HUES48 (cell line): ENCODE data around the gene ENG.
A peak's percentile ranks its signal among the peaks of the same experiment; 100 is the strongest.

ENCODE experiments used
- H3K27ac ChIP-seq: one replicate; pipeline ENCODE4 v1.7.0; 2013; ENCODE audit warnings: low read depth, low read length, inconsistent platforms
- H3K27me3 ChIP-seq: 2 replicates; pipeline ENCODE4 v1.6.1; 2013; ENCODE audit warnings: mild to moderate bottlenecking, low read length; ENCODE audit not compliant: control insufficient read depth, insufficient read depth
- H3K36me3 ChIP-seq: 2 replicates; pipeline ENCODE4 v1.6.1; 2013; ENCODE audit warnings: low read length; ENCODE audit not compliant: control insufficient read depth, insufficient read depth
- H3K4me1 ChIP-seq: 2 replicates; pipeline ENCODE4 v1.6.1; 2013; ENCODE audit warnings: mild to moderate bottlenecking, low read length; ENCODE audit not compliant: control insufficient read depth, insufficient read depth
- H3K4me3 ChIP-seq: 2 replicates; pipeline ENCODE4 v1.5.1; 2013; ENCODE audit warnings: mild to moderate bottlenecking, low read depth, low read length
- H3K9ac ChIP-seq: 2 replicates; pipeline ENCODE4 v1.6.1; 2013; ENCODE audit warnings: mild to moderate bottlenecking, low read depth, low read length, moderate library complexity
- H3K9me3 ChIP-seq: 2 replicates; pipeline ENCODE4 v1.6.1; 2013; ENCODE audit warnings: low read length; ENCODE audit not compliant: control insufficient read depth, insufficient read depth

Gene ENG

DNA sequence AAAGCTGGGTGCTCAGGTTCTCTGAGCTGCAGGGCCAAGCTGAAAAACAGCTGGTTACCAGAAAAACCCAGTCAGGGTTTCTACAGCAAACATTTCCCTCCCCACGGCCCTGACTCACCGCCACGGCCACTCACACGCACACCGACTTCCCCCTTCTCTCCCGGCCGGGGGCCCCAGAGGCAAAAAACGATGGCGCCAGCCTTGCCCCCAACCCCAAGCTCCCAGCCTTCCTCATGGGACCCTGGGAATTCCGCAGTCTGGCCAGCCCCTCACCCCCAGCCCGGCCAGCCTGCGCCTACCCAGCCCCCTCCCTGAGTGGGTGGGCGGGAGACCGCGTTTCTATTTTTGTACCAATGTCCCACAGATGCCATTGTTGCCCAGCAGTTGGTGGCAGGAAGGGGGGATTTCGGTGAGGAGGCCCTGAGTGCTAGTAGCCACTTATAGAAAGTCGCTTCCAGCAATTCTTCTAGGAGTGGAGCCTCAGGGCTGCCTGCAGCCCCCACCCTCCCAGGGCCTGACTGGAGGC lies 18.4 kb downstream of the ENG start:
- H3K9ac ChIP-seq: no peak overlapping the region
- H3K27ac ChIP-seq: peak overlapping the region; percentile 12
- H3K9me3 ChIP-seq: no peaks in the 10 kb centered on the region
- no peaks in the 10 kb centered on the region for H3K27me3 ChIP-seq
- H3K4me3 ChIP-seq: no peak overlapping the region
- H3K36me3 ChIP-seq: no peaks in the 10 kb centered on the region
- H3K4me1 ChIP-seq: no peaks in the 10 kb centered on the region; the same call in 1 of the 2 replicates

DNA sequence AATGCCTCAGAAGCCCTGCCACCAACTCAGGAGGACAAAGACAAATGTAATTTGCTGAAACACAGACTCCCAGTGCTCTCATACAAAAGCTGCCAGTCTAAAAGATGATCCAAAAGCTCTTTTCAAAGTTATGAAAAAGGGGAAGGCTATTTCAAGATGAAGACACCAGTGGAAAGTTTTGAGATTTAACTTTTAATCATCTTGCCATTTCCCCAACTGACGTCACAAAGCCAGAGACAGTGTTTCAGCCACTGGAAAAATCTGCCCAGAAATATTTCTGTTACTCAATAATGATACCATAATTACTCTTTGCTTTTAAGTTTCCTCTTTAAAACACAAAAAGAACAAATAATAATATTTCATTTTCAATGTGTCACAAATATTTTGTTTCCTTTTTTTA lies 20.9 kb downstream of the ENG start:
- Histone ChIP-seq H3K4me3 (no peak overlapping the region), H3K27me3 (no peaks in the 10 kb centered on the region), H3K4me1 (peaks cover 8% of the 10 kb centered on the region), H3K36me3 (no peaks in the 10 kb centered on the region), H3K9ac (no peak overlapping the region), H3K9me3 (no peaks in the 10 kb centered on the region), H3K27ac (no peak overlapping the region)

- peaks cover 3% of the 10 kb centered on the region; the same call in 1 of the 2 replicates for H3K27me3 ChIP-seq
These were observed 22.2 kb downstream of the ENG start for GRCh38 chr9:127832248-127832647.

GRCh38 chr9:127829205-127829906 lies 25.1 kb downstream of the ENG start:
- Histone ChIP-seq H3K4me3 (no peak overlapping the region), H3K27ac (no peak overlapping the region), H3K27me3 (peaks cover 17% of the 10 kb centered on the region), H3K4me1 (peaks cover 14% of the 10 kb centered on the region), H3K9ac (no peak overlapping the region), H3K9me3 (no peaks in the 10 kb centered on the region), H3K36me3 (no peaks in the 10 kb centered on the region)

More at GRCh38 chr9:127832248-127832647, 22.2 kb downstream of the ENG start:
- no peak overlapping the region for H3K27ac ChIP-seq
- H3K9me3 ChIP-seq: no peaks in the 10 kb centered on the region
- no peak overlapping the region for H3K4me3 ChIP-seq
- H3K36me3 ChIP-seq: no peaks in the 10 kb centered on the region
- no peak overlapping the region for H3K9ac ChIP-seq
- peaks cover 8% of the 10 kb centered on the region for H3K4me1 ChIP-seq

GRCh38 chr9:127828262-127829031 lies 26.0 kb downstream of the ENG start:
- Histone ChIP-seq H3K4me3 (peak overlapping the region; percentile 51), H3K4me1 (peaks cover 14% of the 10 kb centered on the region), H3K9me3 (no peaks in the 10 kb centered on the region), H3K9ac (peak overlapping the region; percentile 27; the same call in 1 of the 2 replicates), H3K36me3 (no peaks in the 10 kb centered on the region), H3K27ac (peak overlapping the region; percentile 45), H3K27me3 (peaks cover 17% of the 10 kb centered on the region)

- no peak overlapping the region for H3K4me3 ChIP-seq
- no peaks in the 10 kb centered on the region for H3K36me3 ChIP-seq
- H3K4me1 ChIP-seq: peaks cover 14% of the 10 kb centered on the region
- peaks cover 17% of the 10 kb centered on the region for H3K27me3 ChIP-seq
- H3K27ac ChIP-seq: no peak overlapping the region
- H3K9ac ChIP-seq: no peak overlapping the region
- H3K9me3 ChIP-seq: no peaks in the 10 kb centered on the region
These were observed 28.1 kb downstream of the ENG start for GRCh38 chr9:127826253-127826913.

DNA sequence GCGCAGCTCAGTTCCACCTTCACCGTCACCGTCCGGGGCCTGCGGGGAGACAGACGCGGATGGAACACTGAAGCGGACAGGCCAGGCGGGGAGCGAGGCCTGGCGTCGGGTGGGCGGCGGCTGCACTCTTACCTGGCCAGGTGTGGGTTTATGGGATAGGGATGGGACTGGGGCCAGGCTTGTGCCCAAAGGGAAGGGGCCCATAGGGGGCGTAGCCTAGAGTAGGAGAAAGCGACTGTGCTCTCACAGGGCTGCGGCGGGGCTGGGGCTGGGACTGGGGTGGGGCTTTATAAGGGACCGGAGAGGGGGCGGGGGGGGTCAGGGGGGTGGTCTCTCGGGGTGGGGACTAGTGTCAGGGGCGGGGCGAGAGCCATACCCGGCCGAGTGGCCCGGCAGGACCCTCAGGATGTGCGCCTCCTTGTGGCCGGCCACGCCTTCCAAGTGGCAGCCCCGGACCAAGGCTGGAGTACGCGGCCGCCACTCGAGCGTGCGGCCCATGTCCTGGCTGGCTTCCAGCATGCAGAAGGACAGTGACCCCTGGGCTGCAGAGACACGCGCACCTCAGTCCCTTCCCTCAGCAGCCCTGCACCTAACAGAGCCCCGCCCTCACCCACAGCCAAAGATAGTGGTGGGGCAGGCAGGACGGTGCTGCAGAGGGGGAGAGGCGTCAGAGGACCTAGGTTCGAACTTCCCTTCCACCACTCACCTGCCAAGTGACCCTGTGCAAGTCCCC lies 29.0 kb downstream of the ENG start:
- peak overlapping the region; percentile 54; the same call in 1 of the 2 replicates for H3K4me3 ChIP-seq
- no peaks in the 10 kb centered on the region for H3K9me3 ChIP-seq
- peaks cover 17% of the 10 kb centered on the region for H3K27me3 ChIP-seq
- no peak overlapping the region for H3K27ac ChIP-seq
- H3K36me3 ChIP-seq: no peaks in the 10 kb centered on the region
- H3K4me1 ChIP-seq: peaks cover 14% of the 10 kb centered on the region
- H3K9ac ChIP-seq: no peak overlapping the region

GRCh38 chr9:127822108-127822507 lies 32.4 kb downstream of the ENG start:
- H3K27ac ChIP-seq: no peak overlapping the region
- no peaks in the 10 kb centered on the region for H3K9me3 ChIP-seq

GRCh38 chr9:127818574-127818973 lies 35.9 kb downstream of the ENG start:
- H3K36me3 ChIP-seq: peaks cover 12% of the 10 kb centered on the region
- H3K9me3 ChIP-seq: no peaks in the 10 kb centered on the region
- H3K9ac ChIP-seq: no peak overlapping the region
- H3K4me1 ChIP-seq: no peaks in the 10 kb centered on the region
- H3K4me3 ChIP-seq: no peak overlapping the region
- no peaks in the 10 kb centered on the region for H3K27me3 ChIP-seq
- no peak overlapping the region for H3K27ac ChIP-seq

More at GRCh38 chr9:127822108-127822507, 32.4 kb downstream of the ENG start:
- no peak overlapping the region for H3K4me3 ChIP-seq
- peaks cover 5% of the 10 kb centered on the region; the same call in 1 of the 2 replicates for H3K4me1 ChIP-seq
- 0 out of 2 replicates have a peak, but pooled peaks cover under 1% of the 10 kb centered on the region for H3K36me3 ChIP-seq
- H3K27me3 ChIP-seq: peaks cover 12% of the 10 kb centered on the region
- H3K9ac ChIP-seq: no peak overlapping the region

GRCh38 chr9:127817881-127818434 lies 36.5 kb downstream of the ENG start:
- no peaks in the 10 kb centered on the region for H3K9me3 ChIP-seq
- H3K9ac ChIP-seq: no peak overlapping the region
- no peaks in the 10 kb centered on the region for H3K4me1 ChIP-seq
- no peak overlapping the region for H3K4me3 ChIP-seq
- peaks cover 19% of the 10 kb centered on the region for H3K36me3 ChIP-seq
- H3K27ac ChIP-seq: no peak overlapping the region
- H3K27me3 ChIP-seq: no peaks in the 10 kb centered on the region
